ENCODE measurements around the gene LLGL1. TPM values are rescaled to one million over a fixed set of nuclear protein-coding genes. Genes with fewer than 3 reads are reported as not detected.

Gene LLGL1
- polyA plus RNA-seq, 2 of the 4 experiments (the other 2 are of a cell fraction): 11.2 to 19.3 TPM

DNA sequence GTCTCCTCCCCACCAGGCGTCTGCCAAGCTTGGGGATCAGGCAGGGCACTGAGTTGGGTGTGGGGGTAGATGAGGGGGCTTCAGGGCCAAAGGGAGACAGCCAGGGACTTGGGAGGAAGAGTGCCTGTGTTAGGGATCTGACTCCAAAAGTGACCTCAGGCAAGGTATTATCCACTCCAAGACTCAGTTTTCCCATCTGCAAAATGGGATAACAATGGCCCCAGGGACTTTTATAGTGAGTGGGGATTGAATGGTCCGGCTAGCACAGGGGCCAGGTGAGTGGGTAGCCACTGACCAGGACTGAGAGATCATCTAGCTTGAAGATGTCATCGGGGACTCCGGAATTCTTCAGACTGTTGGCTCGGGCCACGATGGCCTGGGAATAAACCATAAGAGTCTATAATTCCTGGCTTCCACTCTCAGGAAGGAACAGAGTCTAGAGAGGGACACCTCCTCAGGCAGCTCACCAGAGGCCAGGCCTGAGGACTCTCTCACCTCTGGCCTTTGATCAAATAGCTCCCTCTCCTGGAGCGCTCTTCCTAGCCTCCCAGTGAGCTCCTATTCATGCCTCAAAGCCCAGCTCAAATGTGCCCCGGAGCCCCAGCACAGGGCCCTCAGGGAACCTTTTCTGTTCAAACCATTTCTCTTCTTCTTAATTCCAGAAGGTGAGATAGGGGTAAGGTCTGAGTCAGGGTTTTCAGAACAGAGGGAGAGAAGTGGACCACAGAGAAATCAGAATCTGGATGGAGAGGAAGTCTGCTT lies 29.6 kb downstream of the LLGL1 start:
- no peak overlapping the region for H3K27ac ChIP-seq
- H3K9me3 ChIP-seq: no peaks in the 10 kb centered on the region
- CTCF ChIA-PET: interaction anchor here (0.6 to 2.9 kb wide), 8 partner anchors 7 to 114 kb away, joined by 3 to 34 read pairs (median 3); no protein-coding TSS in a partner anchor
- no peak overlapping the region for H3K4me2 ChIP-seq
- no peak for FAIRE-seq
- TF ChIP-seq PHF8 (IDR thresholded peaks at IDR 0.05; ENCODE audit: borderline replicate concordance, low read depth) (no peak), KDM1A (IDR thresholded peaks at IDR 0.05; ENCODE audit: low read depth) (peak; percentile 80), EHMT2 (IDR thresholded peaks at IDR 0.05; ENCODE audit: low read depth) (no peak), MAZ (IDR thresholded peaks at IDR 0.05; ENCODE audit: borderline replicate concordance, low read depth, low read length) (no peak), CEBPB (IDR thresholded peaks at IDR 0.05) (no peak)
- DNase-seq (ENCODE audit: low read depth in 1 of 2, low spot score in 1 of 2): no peak
- no peak for ATAC-seq
- WGBS (ENCODE audit: missing lambda C conversion rate): 93% methylated on average over 8 of the region's 8 CpGs
- H3K4me3 ChIP-seq: no peak overlapping the region
- POLR2A ChIA-PET: interaction anchor here (1.2 kb wide), 1 partner anchor 72 kb away, joined by 3 read pairs; the partner anchor contains the start of gene ALKBH5
- H3K4me1 ChIP-seq: peaks cover 22% of the 10 kb centered on the region

DNA sequence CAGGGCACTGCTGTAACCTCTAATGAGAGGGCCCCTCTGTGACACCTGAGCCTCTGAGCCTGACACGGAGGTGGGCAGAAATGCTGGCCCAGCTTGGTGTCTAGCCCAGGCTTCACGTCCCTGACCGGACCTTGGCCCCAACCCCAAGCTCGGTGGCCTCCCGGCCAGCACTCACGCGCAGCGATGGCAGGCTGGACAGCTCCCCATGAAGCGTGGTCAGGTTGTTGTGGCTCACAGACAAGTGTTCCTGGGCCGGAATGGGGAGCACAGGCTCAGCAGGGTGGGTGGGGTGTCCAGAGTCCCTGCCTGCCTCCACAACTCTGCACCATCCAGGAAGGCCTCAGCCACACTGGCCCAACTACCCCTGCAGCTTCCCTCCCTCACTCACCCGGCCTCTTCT lies 30.9 kb downstream of the LLGL1 start:
- no peaks in the 10 kb centered on the region for H3K9me3 ChIP-seq
- peaks cover 25% of the 10 kb centered on the region for H3K4me1 ChIP-seq
- peak overlapping the region in 1 of 2 experiments; percentile 97; a peak in 1 of 6 replicates for H3K27ac ChIP-seq
- H3K4me3 ChIP-seq: no peak overlapping the region
- CTCF ChIA-PET: interaction anchor here (1.9 to 2.9 kb wide), 2 partner anchors 8 to 20 kb away, joined by 5 to 34 read pairs; no protein-coding TSS in a partner anchor
- FAIRE-seq (no peak), DNase-seq (ENCODE audit: low read depth in 1 of 2, low spot score in 1 of 2) (no peak), ATAC-seq (no peak)
- no peak for TF ChIP-seq FOXS1 (CRISPR knock-in tag; IDR thresholded peaks at IDR 0.05)
- no peak for TF ChIP-seq TP53 (CRISPR knock-in tag; IDR thresholded peaks at IDR 0.05)
- TF ChIP-seq MAFK (IDR thresholded peaks at IDR 0.05; ENCODE audit: partially characterized antibody): no peak
- TF ChIP-seq BHLHE40 (IDR thresholded peaks at IDR 0.05; ENCODE audit: low read depth, low read length): no peak
- no peak for TF ChIP-seq KDM1A (IDR thresholded peaks at IDR 0.05; ENCODE audit: low read depth)
- no peak for TF ChIP-seq ESRRA (IDR thresholded peaks at IDR 0.05; ENCODE audit: borderline replicate concordance, low read length)
- TF ChIP-seq RAD21 (conservative IDR thresholded peaks at IDR 0.05 in 1 of 2, IDR thresholded peaks at IDR 0.05 in 1 of 2): no peak
- TF ChIP-seq POLR2AphosphoS2 (conservative IDR thresholded peaks at IDR 0.05; ENCODE audit: low read length): no peak
- TF ChIP-seq ZFP36 (IDR thresholded peaks at IDR 0.05; ENCODE audit: borderline replicate concordance, partially characterized antibody): no peak
- TF ChIP-seq MAZ (IDR thresholded peaks at IDR 0.05; ENCODE audit: borderline replicate concordance, low read depth, low read length): no peak
- TF ChIP-seq NR3C1 (IDR thresholded peaks at IDR 0.05): no peak
- no peak for TF ChIP-seq HDAC2 (IDR thresholded peaks at IDR 0.05)
- TF ChIP-seq, protein P1, sequence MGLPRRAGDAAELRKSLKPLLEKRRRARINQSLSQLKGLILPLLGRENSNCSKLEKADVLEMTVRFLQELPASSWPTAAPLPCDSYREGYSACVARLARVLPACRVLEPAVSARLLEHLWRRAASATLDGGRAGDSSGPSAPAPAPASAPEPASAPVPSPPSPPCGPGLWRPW (IDR thresholded peaks at IDR 0.05): no peak
- POLR2A ChIA-PET: no interaction called here
- H3K4me2 ChIP-seq: peak overlapping the region; percentile 94; the same call in 2 of the 3 replicates
- 91% methylated on average over 11 of the region's 11 CpGs for WGBS (ENCODE audit: missing lambda C conversion rate)

DNA sequence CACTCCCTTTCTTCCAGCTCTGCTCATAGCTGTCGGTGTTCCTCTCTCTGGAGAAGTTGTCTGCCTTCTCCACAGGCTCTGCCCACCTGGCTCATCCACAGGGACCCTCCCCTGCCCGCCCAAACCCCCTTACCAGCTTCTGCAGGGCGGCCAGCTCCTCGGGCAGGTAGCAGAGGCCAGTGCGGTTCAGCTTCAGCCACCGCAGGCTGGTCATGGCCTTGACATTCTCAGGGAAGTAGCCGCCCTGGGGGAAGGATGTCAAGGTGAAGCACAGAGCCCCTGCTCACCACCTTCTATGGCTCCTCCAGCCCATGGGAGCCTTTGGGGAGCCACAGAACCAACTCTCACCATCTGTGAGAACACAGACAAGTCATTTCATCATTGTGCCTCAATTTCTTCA lies 31.3 kb downstream of the LLGL1 start:
- peak overlapping the region in 1 of 2 experiments; percentile 97; a peak in 3 of 6 replicates for H3K27ac ChIP-seq
- peaks cover 29% of the 10 kb centered on the region for H3K4me1 ChIP-seq
- CTCF ChIA-PET: interaction anchor here (1.7 to 2.9 kb wide), 3 partner anchors 9 to 21 kb away, joined by 3 to 34 read pairs (median 5); no protein-coding TSS in a partner anchor
- POLR2A ChIA-PET: no interaction called here
- ATAC-seq (no peak), FAIRE-seq (no peak), DNase-seq (ENCODE audit: low read depth in 1 of 2, low spot score in 1 of 2) (no peak)
- no peak for TF ChIP-seq RARB (CRISPR knock-in tag; IDR thresholded peaks at IDR 0.05)
- no peak for TF ChIP-seq NFE2L2 (conservative IDR thresholded peaks at IDR 0.05; ENCODE audit: low read length)
- no peak for TF ChIP-seq ZFP36 (IDR thresholded peaks at IDR 0.05; ENCODE audit: borderline replicate concordance, partially characterized antibody)
- no peak for TF ChIP-seq JUN (IDR thresholded peaks at IDR 0.05)
- TF ChIP-seq CEBPB (IDR thresholded peaks at IDR 0.05): no peak
- TF ChIP-seq FOSB (CRISPR knock-in tag; IDR thresholded peaks at IDR 0.05): no peak
- no peak for TF ChIP-seq FOSL2 (IDR thresholded peaks at IDR 0.05)
- TF ChIP-seq FOSL2 (CRISPR knock-in tag; IDR thresholded peaks at IDR 0.05): no peak
- no peak for TF ChIP-seq MAZ (IDR thresholded peaks at IDR 0.05; ENCODE audit: borderline replicate concordance, low read depth, low read length)
- TF ChIP-seq TP53 (CRISPR knock-in tag; IDR thresholded peaks at IDR 0.05): no peak
- TF ChIP-seq, protein P1 (IDR thresholded peaks at IDR 0.05): no peak
- TF ChIP-seq FOXS1 (CRISPR knock-in tag; IDR thresholded peaks at IDR 0.05): no peak
- no peak for TF ChIP-seq EHMT2 (IDR thresholded peaks at IDR 0.05; ENCODE audit: low read depth)
- TF ChIP-seq, protein P2, sequence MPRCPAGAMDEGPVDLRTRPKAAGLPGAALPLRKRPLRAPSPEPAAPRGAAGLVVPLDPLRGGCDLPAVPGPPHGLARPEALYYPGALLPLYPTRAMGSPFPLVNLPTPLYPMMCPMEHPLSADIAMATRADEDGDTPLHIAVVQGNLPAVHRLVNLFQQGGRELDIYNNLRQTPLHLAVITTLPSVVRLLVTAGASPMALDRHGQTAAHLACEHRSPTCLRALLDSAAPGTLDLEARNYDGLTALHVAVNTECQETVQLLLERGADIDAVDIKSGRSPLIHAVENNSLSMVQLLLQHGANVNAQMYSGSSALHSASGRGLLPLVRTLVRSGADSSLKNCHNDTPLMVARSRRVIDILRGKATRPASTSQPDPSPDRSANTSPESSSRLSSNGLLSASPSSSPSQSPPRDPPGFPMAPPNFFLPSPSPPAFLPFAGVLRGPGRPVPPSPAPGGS (IDR thresholded peaks at IDR 0.05): no peak
- TF ChIP-seq HEYL (CRISPR knock-in tag; IDR thresholded peaks at IDR 0.05): no peak
- no peak for TF ChIP-seq CBX2 (IDR thresholded peaks at IDR 0.05; ENCODE audit: borderline replicate concordance, low read depth)
- no peak for TF ChIP-seq MAFK (IDR thresholded peaks at IDR 0.05; ENCODE audit: partially characterized antibody)
- TF ChIP-seq POLR2AphosphoS2 (conservative IDR thresholded peaks at IDR 0.05; ENCODE audit: low read length): no peak
- no peaks in the 10 kb centered on the region for H3K9me3 ChIP-seq
- H3K4me3 ChIP-seq: peak overlapping the region; percentile 66; the same call in 2 of the 3 replicates
- 83% methylated on average over 1 of the region's 7 CpGs for whole genome bisulfite sequencing (ENCODE audit: missing lambda C conversion rate)
- peak overlapping the region; percentile 94 for H3K4me2 ChIP-seq

Data from A549 (cell line).